Endodermal cell (in vitro differentiated cells): ENCODE results near the gene PCSK4. TPM values are rescaled to one million over a fixed set of nuclear protein-coding genes. Genes with fewer than 3 reads are reported as not detected.

ENCODE experiments used
- DNase-seq: peaks from one replicate; pipeline ENCODE4 v3.0.0-alpha.2; 2017
- H3K27ac ChIP-seq: 2 replicates; pipeline ENCODE4 v1.5.1; 2013; ENCODE audit warnings: mild to moderate bottlenecking, low read depth, low read length, moderate library complexity
- H3K27me3 ChIP-seq: 2 replicates; pipeline ENCODE4 v1.6.1; 2013; ENCODE audit warnings: mild to moderate bottlenecking, low read length, moderate library complexity; ENCODE audit not compliant: insufficient read depth, control insufficient read depth, poor library complexity, severe bottlenecking
- H3K36me3 ChIP-seq: 2 replicates; pipeline ENCODE4 v1.7.0; 2013; ENCODE audit warnings: mild to moderate bottlenecking, low read length, moderate library complexity; ENCODE audit not compliant: control insufficient read depth, insufficient read depth
- H3K4me1 ChIP-seq: one replicate; pipeline ENCODE4 v1.7.0; 2013; ENCODE audit warnings: low read length; ENCODE audit not compliant: control insufficient read depth, insufficient read depth
- H3K4me3 ChIP-seq: 2 replicates; pipeline ENCODE4 v1.5.1; 2013; ENCODE audit warnings: mild to moderate bottlenecking, low read length, moderate library complexity
- H3K9ac ChIP-seq: 2 replicates; pipeline ENCODE4 v1.6.1; 2013; ENCODE audit warnings: mild to moderate bottlenecking, low read length, moderate library complexity; ENCODE audit not compliant: poor library complexity, severe bottlenecking; ENCODE audit errors: extremely low read depth
- H3K9me3 ChIP-seq: 2 replicates; pipeline ENCODE4 v1.6.1; 2013; ENCODE audit warnings: mild to moderate bottlenecking, low read length, moderate library complexity; ENCODE audit not compliant: control insufficient read depth
- H3K27ac Mint-ChIP-seq: 2 replicates; pipeline ENCODE4 v1.8.0; 2020; ENCODE audit warnings: mixed read lengths
- H3K27me3 Mint-ChIP-seq: 2 replicates; pipeline ENCODE4 v1.8.0; 2021; ENCODE audit warnings: mild to moderate bottlenecking, mixed read lengths; ENCODE audit not compliant: insufficient read depth
- H3K36me3 Mint-ChIP-seq: 2 replicates; pipeline ENCODE4 v1.8.0; 2020; ENCODE audit warnings: low read depth, mixed read lengths
- H3K4me1 Mint-ChIP-seq: 2 replicates; pipeline ENCODE4 v1.8.0; 2020; ENCODE audit warnings: mixed read lengths
- H3K4me3 Mint-ChIP-seq: 2 replicates; pipeline ENCODE4 v1.8.0; 2020; ENCODE audit warnings: mild to moderate bottlenecking, moderate library complexity, mixed read lengths
- H3K9me3 Mint-ChIP-seq: 2 replicates; pipeline ENCODE4 v1.8.0; 2020; ENCODE audit warnings: mild to moderate bottlenecking, mixed read lengths
- CTCF ChIP-seq: fragments of 200-600 bp; sonication (generic); conservative IDR thresholded peaks from 2 replicates; pipeline ENCODE4 v1.5.0; 2021; ENCODE audit warnings: antibody characterized with exemption, mild to moderate bottlenecking
- WGBS, 2 experiments: methylation state at CpG; one replicate each; pipeline versions ENCODE4 v1.1.5 to v1.1.7; 2013; ENCODE audit warnings: missing lambda C conversion rate in 2 of 2, mixed read lengths in 1 of 2; ENCODE audit not compliant: insufficient coverage in 1 of 2, insufficient read length in 1 of 2; 5-methylcytosine and 5-hydroxymethylcytosine counted together
- total RNA-seq, 2 donors: library from RNA; stranded (reverse); fragmentation: NEBNext Ultra II Directional in 1 of 2; extraction: Animal tissue kit (Norgen Biotek cat#: 25700) in 1 of 2; gene quantifications; 2 replicates in 1 of 2; 3 replicates in 1 of 2; pipeline ENCODE4 v1.2.1, GENCODE V29; 2021

The PCSK4 gene
- total RNA-seq, 2 donors from 2014 or later: 25.2 to 31.6 TPM

- Histone ChIP-seq H3K9me3 (no peaks in the 10 kb centered on the region), H3K27ac (no peak overlapping the region), H3K27me3 (peaks cover 25% of the 10 kb centered on the region), H3K4me1 (peaks cover 2% of the 10 kb centered on the region), H3K36me3 (peaks cover 21% of the 10 kb centered on the region), H3K4me3 (no peak overlapping the region), H3K9ac (no peak overlapping the region)
- 91 to 96% methylated on average over 20 to 31 of the region's 31 CpGs for WGBS, 2 experiments
- DNase-seq: no peak
- H3K36me3 Mint-ChIP-seq: peaks cover 5% of the 10 kb centered on the region
- H3K9me3 Mint-ChIP-seq: no peaks in the 10 kb centered on the region
- H3K27ac Mint-ChIP-seq: no peak overlapping the region
- H3K4me3 Mint-ChIP-seq: no peak overlapping the region
- peaks cover 26% of the 10 kb centered on the region for H3K27me3 Mint-ChIP-seq
- no peak for TF ChIP-seq CTCF
- no peaks in the 10 kb centered on the region for H3K4me1 Mint-ChIP-seq
Observed at GRCh38 chr19:1475751-1476437, 14.3 kb downstream of the PCSK4 start.

GRCh38 chr19:1474765-1475351 lies 15.3 kb downstream of the PCSK4 start:
- H3K9me3 ChIP-seq: no peaks in the 10 kb centered on the region
- H3K27me3 ChIP-seq: peaks cover 35% of the 10 kb centered on the region
- Mint-ChIP-seq H3K27ac (no peak overlapping the region), H3K9me3 (no peaks in the 10 kb centered on the region), H3K36me3 (peaks cover 5% of the 10 kb centered on the region), H3K27me3 (peaks cover 31% of the 10 kb centered on the region), H3K4me3 (no peak overlapping the region), H3K4me1 (no peaks in the 10 kb centered on the region)
- H3K4me1 ChIP-seq: peaks cover 6% of the 10 kb centered on the region
- WGBS, 2 experiments: 94 to 98% methylated on average over 24 to 26 of the region's 26 CpGs
- TF ChIP-seq CTCF: no peak
- H3K4me3 ChIP-seq: no peak overlapping the region
- no peak for DNase-seq
- no peak overlapping the region for H3K9ac ChIP-seq
- no peak overlapping the region for H3K27ac ChIP-seq
- peaks cover 21% of the 10 kb centered on the region for H3K36me3 ChIP-seq

GRCh38 chr19:1474011-1474764 lies 16.0 kb downstream of the PCSK4 start:
- Mint-ChIP-seq H3K4me1 (no peaks in the 10 kb centered on the region), H3K36me3 (peaks cover 5% of the 10 kb centered on the region), H3K9me3 (no peaks in the 10 kb centered on the region), H3K27ac (no peak overlapping the region), H3K4me3 (no peak overlapping the region), H3K27me3 (peaks cover 31% of the 10 kb centered on the region)
- Histone ChIP-seq H3K4me3 (no peak overlapping the region), H3K9me3 (no peaks in the 10 kb centered on the region), H3K9ac (no peak overlapping the region), H3K36me3 (peaks cover 21% of the 10 kb centered on the region), H3K4me1 (peaks cover 6% of the 10 kb centered on the region), H3K27me3 (peaks cover 40% of the 10 kb centered on the region), H3K27ac (no peak overlapping the region)
- 90% methylated on average over 22 to 31 of the region's 31 CpGs for WGBS, 2 experiments
- DNase-seq: no peak
- TF ChIP-seq CTCF: no peak
